Measurements from ENCODE around the gene OGT.
"Not testable (repeated sequence)": the region's sequence is repeated elsewhere in the genome, so short reads cannot be mapped to it uniquely, and the experiment has no call there.

- TF ChIP-seq CTCF (IDR thresholded peaks at IDR 0.05; ENCODE audit: low read depth, low read length, poor library complexity, severe bottlenecking); EZH2phosphoT487 (IDR thresholded peaks at IDR 0.05; ENCODE audit: borderline replicate concordance, low read length): not testable (repeated sequence)
Observed at GRCh38 chrX:71593210-71593609, 60.3 kb downstream of the OGT start.

All from DOHH2 (cell line).